ENCODE results near the gene DAB1.

GRCh38 chr1:57089221-57089620 lies 334.6 kb downstream of the DAB1 start:
- TF ChIP-seq ZNF274 (IDR thresholded peaks at IDR 0.05; ENCODE audit: low read depth, low read length): no peak
- TF ChIP-seq SUZ12 (IDR thresholded peaks at IDR 0.05; ENCODE audit: extremely low read depth, insufficient read depth, insufficient read length): no peak
